DND-41 (cell line): ENCODE measurements around the gene STARD13.

Experiments
- CTCF ChIP-seq: IDR thresholded peaks from 2 replicates; pipeline ENCODE4 v1.5.1; 2012; ENCODE audit warnings: borderline replicate concordance, low read length, moderate library complexity, mild to moderate bottlenecking; ENCODE audit not compliant: poor library complexity, severe bottlenecking; ENCODE audit errors: extremely low read depth
- EZH2 ChIP-seq: IDR thresholded peaks from 3 replicates; pipeline ENCODE4 v1.6.1; 2012; ENCODE audit warnings: borderline replicate concordance, low read depth, mild to moderate bottlenecking, moderate library complexity, low read length, inconsistent platforms; ENCODE audit not compliant: severe bottlenecking

GRCh38 chr13:33101835-33102234 is 183.7 kb downstream of the STARD13 start:
- no peak for TF ChIP-seq CTCF
- TF ChIP-seq EZH2 = no peak
